ENCODE measurements around the gene RUVBL2.

RUVBL2 gene

GRCh38 chr19:48989701-48990291, 3.9 kb upstream of the RUVBL2 start:
- no peak for DNase-seq

- DNase-seq, result no peak
Observed at GRCh38 chr19:48990400-48990799, 3.3 kb upstream of the RUVBL2 start.

DNA sequence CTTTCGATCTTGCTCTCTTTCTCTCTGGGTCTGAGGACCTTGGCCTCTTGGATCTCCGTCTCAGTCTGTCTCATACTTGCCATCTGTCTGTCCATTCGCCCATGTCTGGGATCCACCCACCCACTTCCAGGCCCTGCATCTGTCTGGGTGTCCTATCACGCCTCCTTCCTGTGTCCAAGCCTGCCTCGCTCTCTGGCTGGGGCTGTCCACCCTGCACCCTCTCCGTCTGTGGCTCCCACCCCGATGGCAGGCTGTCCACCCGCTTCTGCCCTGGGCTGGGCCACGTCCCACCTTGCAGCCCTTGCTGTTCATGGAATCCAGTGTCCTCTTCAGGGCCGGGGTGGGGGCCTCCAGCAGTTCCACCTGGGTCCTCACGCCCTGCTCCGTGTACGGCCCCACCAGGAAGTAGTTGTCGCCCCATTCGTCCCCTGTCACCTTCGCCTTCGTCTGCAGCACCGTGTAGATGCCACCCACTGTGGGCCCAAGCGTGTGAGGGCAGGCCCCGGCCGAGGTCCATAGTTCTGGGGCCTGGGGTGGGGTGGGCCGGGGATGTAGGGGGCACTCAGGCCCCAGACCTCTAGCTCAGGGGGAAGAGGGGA, 2.6 kb upstream of the RUVBL2 start:
- no peak for DNase-seq

GRCh38 chr19:48991873-48992580, 1.7 kb upstream of the RUVBL2 start:
- no peak for DNase-seq

- DNase-seq, result no peak
Observed at GRCh38 chr19:48992581-48993174, 1.0 kb upstream of the RUVBL2 start.

DNA sequence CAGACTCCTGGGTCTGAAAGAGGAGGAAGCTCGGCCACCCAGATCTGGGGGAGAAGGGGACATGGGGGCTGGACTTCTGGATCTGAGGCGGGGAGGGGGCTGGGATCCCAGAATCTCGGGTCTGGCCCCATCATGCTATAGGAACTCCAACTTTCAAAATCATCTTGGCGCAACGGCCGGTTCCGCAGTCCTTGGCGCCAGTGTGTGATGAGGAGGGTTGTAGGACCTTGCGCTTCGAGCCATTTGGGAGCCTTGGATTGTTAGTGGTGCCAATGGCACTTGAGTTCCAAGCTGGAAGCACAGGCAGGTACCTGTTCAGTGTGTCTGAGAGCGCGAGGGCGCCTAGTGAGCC, 324 bp downstream of the RUVBL2 start:
- no peak for DNase-seq

DNA sequence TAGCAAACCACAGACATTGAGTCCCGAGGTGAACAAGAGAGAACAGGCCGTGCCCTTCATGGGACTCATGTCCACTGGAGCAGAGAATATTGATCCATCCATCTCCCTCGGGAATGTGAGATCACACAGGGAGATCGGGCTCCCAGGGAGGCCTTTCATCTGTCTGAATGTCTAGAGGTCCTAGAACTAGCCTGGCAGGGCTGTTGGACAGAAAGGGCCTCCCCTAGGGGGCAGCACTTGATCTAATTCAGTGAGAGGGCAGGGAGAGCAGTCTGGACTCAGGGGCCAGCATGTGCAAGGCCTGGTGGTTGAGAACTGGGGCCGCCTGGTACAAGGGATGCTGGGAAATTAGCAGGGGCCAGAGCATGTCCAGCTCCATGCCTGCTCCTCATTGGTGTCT, 4.3 kb downstream of the RUVBL2 start:
- peak; percentile 15 for DNase-seq

DNA sequence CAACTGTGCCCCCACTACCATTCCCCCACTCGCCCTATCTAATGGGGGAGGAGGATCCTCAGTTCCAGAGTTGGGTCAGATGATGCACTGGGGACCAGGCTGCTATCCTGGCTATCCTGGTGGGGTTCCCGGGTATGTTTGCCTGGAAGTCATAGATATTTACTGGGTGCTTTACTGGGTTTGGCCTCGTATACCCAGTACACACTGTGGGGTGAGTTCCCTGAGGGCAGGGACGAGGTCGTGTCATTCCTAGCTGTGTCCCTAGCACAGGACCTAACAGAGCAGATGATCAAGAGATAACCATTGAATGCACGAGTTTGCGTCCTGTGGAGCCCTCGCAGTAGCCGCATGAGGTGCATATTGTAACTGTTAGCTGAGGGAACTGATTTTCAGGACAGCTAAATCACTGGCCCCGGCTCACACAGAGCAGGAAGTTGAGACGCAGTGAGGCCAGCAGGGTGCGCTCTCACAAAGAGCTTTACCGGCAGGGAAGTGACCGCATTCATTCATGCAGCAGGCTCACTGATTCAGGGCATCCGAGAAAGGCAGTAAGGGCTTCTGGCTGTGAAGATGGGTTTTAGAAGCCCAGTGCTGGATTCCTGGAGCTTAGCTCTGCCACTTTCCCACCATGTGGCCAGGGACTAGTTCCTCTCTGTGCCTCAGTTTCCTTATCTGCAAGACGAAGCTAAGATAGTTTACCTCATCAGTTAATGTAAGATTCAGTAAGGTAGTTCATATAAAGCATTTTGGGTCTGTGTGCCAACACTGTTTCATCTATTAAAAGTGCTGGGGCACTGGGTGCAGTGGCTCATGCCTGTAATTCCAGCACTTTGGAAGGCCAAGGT, 6.0 kb downstream of the RUVBL2 start:
- DNase-seq, result peak; percentile 61

DNA sequence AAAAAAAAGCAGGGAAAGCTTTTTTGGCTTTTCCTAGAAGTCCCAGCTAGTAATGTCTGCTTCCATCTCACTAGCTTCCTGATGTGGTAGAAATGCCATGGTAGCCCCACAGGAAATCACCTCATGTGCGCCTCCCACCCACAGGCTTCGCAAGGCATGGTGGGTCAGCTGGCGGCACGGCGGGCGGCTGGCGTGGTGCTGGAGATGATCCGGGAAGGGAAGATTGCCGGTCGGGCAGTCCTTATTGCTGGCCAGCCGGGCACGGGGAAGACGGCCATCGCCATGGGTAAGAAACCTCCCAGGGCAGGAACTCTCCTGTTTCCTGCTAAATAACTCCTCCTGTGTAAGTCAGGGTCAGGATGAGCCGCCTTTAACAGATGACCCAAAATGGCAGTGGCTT, 10.4 kb downstream of the RUVBL2 start:
- no peak for DNase-seq

- DNase-seq, result no peak
Observed at GRCh38 chr19:49004964-49005614, 11.4 kb downstream of the RUVBL2 start.

DNA sequence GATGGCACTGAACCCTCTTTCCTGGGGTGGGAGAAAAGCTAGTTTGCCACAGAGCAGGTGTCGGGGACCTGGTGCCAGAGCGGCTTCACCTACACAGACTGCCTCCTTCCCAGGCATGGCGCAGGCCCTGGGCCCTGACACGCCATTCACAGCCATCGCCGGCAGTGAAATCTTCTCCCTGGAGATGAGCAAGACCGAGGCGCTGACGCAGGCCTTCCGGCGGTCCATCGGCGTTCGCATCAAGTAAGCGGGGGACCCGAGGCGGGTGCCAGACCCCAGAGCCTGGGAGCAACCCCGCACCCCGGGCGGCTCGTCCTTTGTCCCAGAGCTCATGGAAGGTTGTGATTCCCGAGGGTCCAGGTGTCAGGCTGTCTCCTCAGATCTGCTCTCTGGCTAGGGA, 13.2 kb downstream of the RUVBL2 start:
- DNase-seq, result no peak

DNA sequence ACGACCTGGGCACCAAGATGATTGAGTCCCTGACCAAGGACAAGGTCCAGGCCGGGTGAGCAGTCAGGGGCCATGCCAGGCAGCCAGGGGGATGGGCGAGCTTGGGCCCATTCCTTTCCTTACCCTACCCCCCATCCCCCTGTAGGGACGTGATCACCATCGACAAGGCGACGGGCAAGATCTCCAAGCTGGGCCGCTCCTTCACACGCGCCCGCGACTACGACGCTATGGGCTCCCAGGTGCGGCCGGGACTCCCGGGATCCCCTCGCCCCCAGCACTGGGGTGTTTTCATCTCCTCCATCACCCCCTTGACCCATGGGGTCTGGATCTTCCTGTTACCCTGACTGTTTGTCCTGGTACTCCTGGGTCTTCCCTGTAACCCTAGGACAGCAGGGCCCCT, 16.1 kb downstream of the RUVBL2 start:
- DNase-seq, result no peak

GRCh38 chr19:49010453-49010852, 16.8 kb downstream of the RUVBL2 start:
- DNase-seq, result no peak

GRCh38 chr19:49011194-49011593, 17.5 kb downstream of the RUVBL2 start:
- no peak for DNase-seq

- DNase-seq, result no peak
Observed at GRCh38 chr19:49014123-49014869, 20.6 kb downstream of the RUVBL2 start.

DNA sequence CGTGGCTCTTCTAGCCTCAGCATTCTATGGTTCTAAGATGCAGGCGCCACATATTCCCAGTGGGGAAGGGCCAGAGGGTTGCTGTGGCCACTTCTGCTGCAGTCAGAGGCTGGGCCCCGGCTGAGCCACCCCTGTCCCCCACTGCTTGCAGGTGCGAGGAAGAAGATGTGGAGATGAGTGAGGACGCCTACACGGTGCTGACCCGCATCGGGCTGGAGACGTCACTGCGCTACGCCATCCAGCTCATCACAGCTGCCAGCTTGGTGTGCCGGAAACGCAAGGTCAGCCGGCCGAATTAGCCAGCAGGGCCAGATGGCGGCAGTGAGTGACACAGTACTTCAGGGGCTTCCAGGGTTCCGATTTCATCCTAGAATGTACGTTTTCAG, 21.2 kb downstream of the RUVBL2 start:
- DNase-seq, result no peak

GRCh38 chr19:49016067-49016839, 22.6 kb downstream of the RUVBL2 start:
- no peak for DNase-seq

- DNase-seq, result no peak
Observed at GRCh38 chr19:49017041-49017665, 23.5 kb downstream of the RUVBL2 start, which contains the start of gene LHB. Gene LHB, minus strand, starts transcription at chr19:49017091. Its CDS starts 10 bp downstream, at chr19:49017081.

GRCh38 chr19:49017666-49018351, 24.1 kb downstream of the RUVBL2 start:
- peak; percentile 57 for DNase-seq
